Breast epithelium (tissue), 3 donors: ENCODE results near the gene CTNNA2.

Source experiments
- POLR2AphosphoS5 ChIP-seq, 3 donors: sonication (generic); formaldehyde crosslinking; IDR thresholded peaks; one replicate each; pipeline ENCODE4 v1.6.1; 2017; ENCODE audit warnings: antibody characterized with exemption in 3 of 3
- TF ChIP-seq, protein P1 (sequence below), 3 donors: fragments of 450-650 bp; IDR thresholded peaks; one replicate each; pipeline ENCODE4 v1.5.1; 2016 to 2017; ENCODE audit warnings: antibody characterized with exemption in 3 of 3, mild to moderate bottlenecking in 3 of 3, moderate library complexity in 3 of 3

DNA sequence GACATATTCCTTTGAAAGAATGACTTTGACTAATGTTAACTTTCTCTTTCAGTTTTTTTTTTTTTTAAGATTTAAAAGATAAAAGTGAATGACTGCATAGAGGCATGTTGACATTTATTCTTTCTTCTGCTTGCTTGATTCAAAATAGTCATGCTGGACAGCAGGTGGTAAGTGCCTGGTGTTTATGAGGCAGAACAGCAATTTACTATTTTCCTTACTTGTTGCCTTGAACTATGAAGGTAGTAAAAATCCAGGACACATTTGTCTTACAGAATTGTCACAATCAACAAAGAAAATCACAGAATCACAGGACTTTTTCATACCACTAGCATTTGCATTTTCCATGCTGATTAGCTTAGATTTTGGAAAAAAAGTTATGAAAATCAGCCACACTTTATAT, 388.3 kb downstream of the CTNNA2 start:
- TF ChIP-seq, protein P1, sequence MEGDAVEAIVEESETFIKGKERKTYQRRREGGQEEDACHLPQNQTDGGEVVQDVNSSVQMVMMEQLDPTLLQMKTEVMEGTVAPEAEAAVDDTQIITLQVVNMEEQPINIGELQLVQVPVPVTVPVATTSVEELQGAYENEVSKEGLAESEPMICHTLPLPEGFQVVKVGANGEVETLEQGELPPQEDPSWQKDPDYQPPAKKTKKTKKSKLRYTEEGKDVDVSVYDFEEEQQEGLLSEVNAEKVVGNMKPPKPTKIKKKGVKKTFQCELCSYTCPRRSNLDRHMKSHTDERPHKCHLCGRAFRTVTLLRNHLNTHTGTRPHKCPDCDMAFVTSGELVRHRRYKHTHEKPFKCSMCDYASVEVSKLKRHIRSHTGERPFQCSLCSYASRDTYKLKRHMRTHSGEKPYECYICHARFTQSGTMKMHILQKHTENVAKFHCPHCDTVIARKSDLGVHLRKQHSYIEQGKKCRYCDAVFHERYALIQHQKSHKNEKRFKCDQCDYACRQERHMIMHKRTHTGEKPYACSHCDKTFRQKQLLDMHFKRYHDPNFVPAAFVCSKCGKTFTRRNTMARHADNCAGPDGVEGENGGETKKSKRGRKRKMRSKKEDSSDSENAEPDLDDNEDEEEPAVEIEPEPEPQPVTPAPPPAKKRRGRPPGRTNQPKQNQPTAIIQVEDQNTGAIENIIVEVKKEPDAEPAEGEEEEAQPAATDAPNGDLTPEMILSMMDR (IDR thresholded peaks at IDR 0.05), result no peak
- TF ChIP-seq POLR2AphosphoS5 (IDR thresholded peaks at IDR 0.05), result no peak
